Measurements from ENCODE around the gene UBE2D4. TPM values are rescaled to one million over a fixed set of nuclear protein-coding genes. Genes with fewer than 3 reads are reported as not detected.

The UBE2D4 gene
- total RNA-seq, 6 experiments from 2014 or later: 13.6 to 25.1 (median 17.8) TPM

- peaks cover 0 to 17% (median 2%) of the 10 kb centered on the region in 4 donors for H3K36me3 ChIP-seq
- no peak for DNase-seq
- 88% methylated on average over 3 of the region's 3 CpGs for whole genome bisulfite sequencing (ENCODE audit: insufficient coverage, low coverage, low lambda C conversion rate, missing lambda C conversion rate)
- no peaks in the 10 kb centered on the region for H3K4me1 ChIP-seq
- TF ChIP-seq CTCF (IDR thresholded peaks at IDR 0.05) (no peak), POLR2A (IDR thresholded peaks at IDR 0.05) (no peak)
- ATAC-seq: no peak
- no peak overlapping the region for H3K27ac ChIP-seq
- no peaks in the 10 kb centered on the region for H3K9me3 ChIP-seq
- no peak overlapping the region for H3K4me3 ChIP-seq
- H3K27me3 ChIP-seq: no peaks in the 10 kb centered on the region
- intact Hi-C loops (cut with DNase I): no loop called here
These were observed 25.8 kb downstream of the UBE2D4 start for GRCh38 chr7:43952028-43952427.

GRCh38 chr7:43953071-43953470 is 26.8 kb downstream of the UBE2D4 start:
- ATAC-seq: no peak

GRCh38 chr7:43954524-43955228 is 28.4 kb downstream of the UBE2D4 start:
- Histone ChIP-seq H3K27ac (no peak overlapping the region), H3K4me1 (no peaks in the 10 kb centered on the region), H3K27me3 (no peaks in the 10 kb centered on the region), H3K36me3 (peaks cover 0 to 17% (median 2%) of the 10 kb centered on the region in 4 donors), H3K9me3 (no peaks in the 10 kb centered on the region), H3K4me3 (no peak overlapping the region)
- no peak for TF ChIP-seq POLR2A (IDR thresholded peaks at IDR 0.05)
- TF ChIP-seq CTCF (IDR thresholded peaks at IDR 0.05): peak; percentile 37 to 61 (median 44)
- peak; percentile 84 to 93 (median 92) for ATAC-seq
- intact Hi-C loops (cut with DNase I): no loop called here
- peak in 1 of 3 donors; percentile 25 for DNase-seq
- 60% methylated on average over 3 of the region's 3 CpGs for WGBS (ENCODE audit: insufficient coverage, low coverage, low lambda C conversion rate, missing lambda C conversion rate)

More at GRCh38 chr7:43953071-43953470, 26.8 kb downstream of the UBE2D4 start:
- Histone ChIP-seq H3K4me3 (no peak overlapping the region), H3K9me3 (no peaks in the 10 kb centered on the region), H3K4me1 (no peaks in the 10 kb centered on the region), H3K27ac (no peak overlapping the region), H3K27me3 (no peaks in the 10 kb centered on the region), H3K36me3 (peaks cover 0 to 17% (median 2%) of the 10 kb centered on the region in 4 donors)
- TF ChIP-seq CTCF (IDR thresholded peaks at IDR 0.05) (no peak), POLR2A (IDR thresholded peaks at IDR 0.05) (no peak)
- DNase-seq: no peak
- intact Hi-C loops (cut with DNase I): no loop called here
- 100% methylated on average over 2 of the region's 5 CpGs for whole genome bisulfite sequencing (ENCODE audit: insufficient coverage, low coverage, low lambda C conversion rate, missing lambda C conversion rate)

GRCh38 chr7:43956027-43956426 is 29.8 kb downstream of the UBE2D4 start:
- H3K4me3 ChIP-seq: no peak overlapping the region
- TF ChIP-seq POLR2A (IDR thresholded peaks at IDR 0.05) (no peak), CTCF (IDR thresholded peaks at IDR 0.05) (no peak)
- H3K9me3 ChIP-seq: no peaks in the 10 kb centered on the region
- no peaks in the 10 kb centered on the region for H3K4me1 ChIP-seq
- ATAC-seq (no peak), DNase-seq (no peak)
- no peaks in the 10 kb centered on the region for H3K27me3 ChIP-seq
- WGBS (ENCODE audit: insufficient coverage, low coverage, low lambda C conversion rate, missing lambda C conversion rate): 77% methylated on average over 3 of the region's 3 CpGs
- H3K27ac ChIP-seq: no peak overlapping the region
- intact Hi-C loops (cut with DNase I): no loop called here
- peaks cover 0 to 9% (median 0%) of the 10 kb centered on the region in 4 donors for H3K36me3 ChIP-seq
